Neural cell (in vitro differentiated cells): ENCODE results near the gene SLC12A9.

Experiments
- EP300 ChIP-seq: fragments of 450-650 bp; conservative IDR thresholded peaks from 2 replicates; pipeline ENCODE4 v1.6.1; 2014; ENCODE audit warnings: antibody characterized with exemption, mild to moderate bottlenecking, moderate library complexity; ENCODE audit not compliant: poor library complexity, severe bottlenecking
- EZH2 ChIP-seq: fragments of 200-600, 300-800 bp; shearing (Covaris generic), sonication (generic); IDR thresholded peaks from 2 replicates; pipeline ENCODE4 v1.6.1; 2014; ENCODE audit warnings: antibody characterized with exemption, low read length, borderline replicate concordance, mild to moderate bottlenecking; ENCODE audit not compliant: insufficient read depth, poor library complexity, severe bottlenecking
- POLR2AphosphoS5 ChIP-seq: IDR thresholded peaks from 2 replicates; pipeline ENCODE4 v1.6.1; 2012
- RAD21 ChIP-seq: fragments of 450-650 bp; conservative IDR thresholded peaks from 2 replicates; pipeline ENCODE4 v1.6.1; 2014; ENCODE audit warnings: antibody characterized with exemption, mild to moderate bottlenecking, moderate library complexity
- SMC3 ChIP-seq: fragments of 450-650 bp; conservative IDR thresholded peaks from 2 replicates; pipeline ENCODE4 v1.6.1; 2014; ENCODE audit warnings: antibody characterized with exemption, mild to moderate bottlenecking, moderate library complexity; ENCODE audit not compliant: poor library complexity
- TAF1 ChIP-seq: IDR thresholded peaks from 2 replicates; pipeline ENCODE4 v1.6.1; 2012; ENCODE audit warnings: low read depth
- TF ChIP-seq, protein P1 (sequence below): fragments of 450-650 bp; IDR thresholded peaks from 2 replicates; pipeline ENCODE4 v1.5.1; 2014; ENCODE audit warnings: antibody characterized with exemption, mild to moderate bottlenecking, moderate library complexity; ENCODE audit not compliant: poor library complexity, severe bottlenecking

DNA sequence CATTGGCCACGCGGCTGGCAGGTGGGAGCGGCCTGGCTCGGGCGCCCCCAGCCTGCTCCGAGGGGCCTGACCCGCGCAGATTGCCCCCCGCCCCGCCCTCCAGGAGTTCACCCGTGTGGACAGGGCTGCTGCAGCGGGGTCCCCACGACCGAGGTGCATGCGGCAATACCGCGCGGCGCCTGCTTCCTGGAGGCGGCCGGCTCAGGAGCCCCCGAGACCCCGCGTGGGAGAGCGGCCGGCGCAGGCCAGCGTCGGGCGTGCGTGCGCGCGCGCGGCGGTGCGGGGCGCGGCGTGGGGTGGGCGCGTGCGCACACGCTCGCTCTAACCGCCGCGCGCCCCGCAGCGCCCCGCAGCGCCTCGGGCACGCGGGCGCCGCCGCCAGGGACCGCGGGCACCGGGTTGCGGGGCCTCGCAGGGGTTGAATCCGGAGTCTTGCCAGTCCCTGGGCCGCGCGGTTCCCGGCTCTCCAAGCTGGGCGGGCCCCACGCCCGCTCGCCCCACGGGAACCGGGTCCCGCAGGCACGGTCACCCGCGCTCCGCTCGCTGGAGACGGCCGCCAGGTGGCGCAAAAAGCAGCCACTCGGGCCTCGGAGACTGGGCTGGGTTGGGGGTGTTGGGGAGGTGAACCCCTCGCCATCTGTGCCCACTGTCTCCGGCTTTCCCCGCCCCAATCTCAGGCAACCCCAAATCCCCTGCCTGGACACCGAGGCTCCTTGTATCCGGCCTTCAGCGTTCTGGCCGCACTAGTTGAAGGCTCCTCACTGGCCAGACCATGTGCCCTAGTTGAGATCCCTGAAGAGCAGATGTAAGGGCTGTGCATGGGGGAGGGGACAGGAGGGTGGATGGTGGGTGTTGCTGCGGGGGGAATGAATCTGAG, 44.5 kb downstream of the SLC12A9 start:
- TF ChIP-seq, protein P1, sequence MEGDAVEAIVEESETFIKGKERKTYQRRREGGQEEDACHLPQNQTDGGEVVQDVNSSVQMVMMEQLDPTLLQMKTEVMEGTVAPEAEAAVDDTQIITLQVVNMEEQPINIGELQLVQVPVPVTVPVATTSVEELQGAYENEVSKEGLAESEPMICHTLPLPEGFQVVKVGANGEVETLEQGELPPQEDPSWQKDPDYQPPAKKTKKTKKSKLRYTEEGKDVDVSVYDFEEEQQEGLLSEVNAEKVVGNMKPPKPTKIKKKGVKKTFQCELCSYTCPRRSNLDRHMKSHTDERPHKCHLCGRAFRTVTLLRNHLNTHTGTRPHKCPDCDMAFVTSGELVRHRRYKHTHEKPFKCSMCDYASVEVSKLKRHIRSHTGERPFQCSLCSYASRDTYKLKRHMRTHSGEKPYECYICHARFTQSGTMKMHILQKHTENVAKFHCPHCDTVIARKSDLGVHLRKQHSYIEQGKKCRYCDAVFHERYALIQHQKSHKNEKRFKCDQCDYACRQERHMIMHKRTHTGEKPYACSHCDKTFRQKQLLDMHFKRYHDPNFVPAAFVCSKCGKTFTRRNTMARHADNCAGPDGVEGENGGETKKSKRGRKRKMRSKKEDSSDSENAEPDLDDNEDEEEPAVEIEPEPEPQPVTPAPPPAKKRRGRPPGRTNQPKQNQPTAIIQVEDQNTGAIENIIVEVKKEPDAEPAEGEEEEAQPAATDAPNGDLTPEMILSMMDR = peak; percentile 98
- TF ChIP-seq EP300 (no peak), EZH2 (no peak), POLR2AphosphoS5 (peak; percentile 12), RAD21 (peak; percentile 85), TAF1 (no peak), SMC3 (peak; percentile 99)
